HL-60/S4 (cell line): ENCODE data around the gene TMED6.
"Not testable (repeated sequence)": the region's sequence is repeated elsewhere in the genome, so short reads cannot be mapped to it uniquely, and the experiment has no call there.

Experiments used
- in situ Hi-C: fragments of 300-500 bp; cut with MboI; formaldehyde crosslinking; loops from 2 replicates; pipeline ENCODE4 v1.14.3; 2022; ENCODE audit warnings: low sequenced_read_pairs

TMED6 gene

DNA sequence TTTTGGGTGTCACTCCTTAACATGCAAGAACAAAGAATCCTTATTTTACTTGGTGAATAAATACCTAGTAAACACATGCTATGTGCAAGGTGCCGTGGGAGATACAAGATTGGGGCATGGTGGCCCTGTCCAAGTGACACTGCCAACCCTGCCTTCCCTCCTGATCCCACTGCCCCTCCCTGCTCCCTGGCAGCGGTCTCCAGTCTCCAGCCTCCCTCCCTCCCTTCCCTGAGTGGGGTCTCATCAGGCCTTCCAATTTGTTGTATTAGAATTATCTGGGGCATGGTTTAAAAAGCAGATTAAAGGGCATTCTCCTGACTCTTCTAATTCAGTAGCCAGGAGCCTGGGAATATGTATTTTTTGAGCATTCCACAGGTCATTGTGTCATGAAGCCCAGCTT is 12.5 kb upstream of the TMED6 start:
- in situ Hi-C loops, result no loop called here

DNA sequence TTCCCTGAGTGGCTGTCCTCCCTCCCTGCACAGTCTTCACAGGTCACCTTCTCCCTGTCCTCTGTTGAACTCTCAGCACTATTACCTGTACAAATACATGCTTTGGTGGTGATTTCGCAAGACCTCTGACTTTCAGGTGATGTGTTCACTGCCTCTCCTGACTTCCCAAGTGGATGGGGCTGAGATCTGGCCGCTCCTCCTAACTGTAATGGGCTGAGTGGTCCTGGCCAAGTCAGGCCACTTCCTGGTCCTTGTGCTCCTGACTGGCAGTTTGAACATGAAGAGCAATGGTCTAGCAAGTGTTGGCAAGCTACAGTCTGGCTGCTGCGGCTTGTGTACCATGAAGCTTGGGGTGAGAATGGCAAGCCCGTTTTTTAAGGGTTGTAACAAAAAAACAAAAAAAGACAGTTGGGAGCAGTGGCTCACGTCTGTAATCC is 11.7 kb upstream of the TMED6 start:
- in situ Hi-C loops, result no loop called here

DNA sequence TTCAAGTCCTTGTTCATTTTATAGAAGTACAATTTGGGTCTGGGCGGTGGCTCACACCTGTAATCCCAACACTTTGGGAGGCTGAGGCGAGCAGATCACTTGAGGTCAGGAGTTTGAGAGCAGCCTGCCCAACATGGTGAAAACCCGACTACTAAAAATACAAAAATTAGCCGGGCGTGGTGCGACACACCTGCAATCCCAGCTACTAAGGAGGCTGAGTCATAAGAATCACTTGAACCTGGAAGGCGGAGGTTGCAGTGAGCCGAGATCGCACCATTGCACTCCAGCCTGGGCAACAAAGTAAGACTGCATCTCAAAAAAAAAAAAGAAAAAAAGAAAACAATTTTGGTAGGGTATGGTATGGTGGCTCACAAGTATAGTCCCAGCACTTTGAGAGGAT is 8.5 kb upstream of the TMED6 start:
- in situ Hi-C loops, result not testable (repeated sequence)

DNA sequence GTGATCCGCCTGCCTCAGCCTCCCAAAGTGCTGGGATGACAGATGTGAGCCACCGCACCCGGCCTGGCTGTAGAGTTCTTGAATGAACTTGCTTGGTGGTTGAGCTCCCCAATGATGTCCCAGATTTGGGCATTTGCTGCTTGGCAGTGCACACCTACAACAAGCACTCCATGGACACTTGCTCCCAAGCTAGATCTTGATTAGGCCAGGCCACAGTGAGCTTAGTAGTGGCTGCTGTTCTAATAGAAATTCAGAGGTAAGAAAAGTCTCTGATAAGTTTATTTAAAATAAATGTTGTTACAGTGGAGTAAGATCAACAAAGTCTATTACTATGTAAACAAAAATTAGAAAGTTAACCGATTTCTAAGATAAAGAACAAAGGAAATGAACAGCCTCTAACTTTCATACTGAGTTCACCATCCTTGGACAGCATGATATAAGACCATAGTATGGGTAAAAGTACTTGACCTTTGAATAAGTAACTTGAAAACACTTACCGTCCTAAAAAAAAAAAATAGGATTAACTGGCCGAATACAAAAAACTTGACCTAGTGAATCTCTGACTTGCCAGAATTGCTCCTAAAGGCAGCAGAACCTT is 951 bp downstream of the TMED6 start:
- in situ Hi-C loops, result no loop called here

DNA sequence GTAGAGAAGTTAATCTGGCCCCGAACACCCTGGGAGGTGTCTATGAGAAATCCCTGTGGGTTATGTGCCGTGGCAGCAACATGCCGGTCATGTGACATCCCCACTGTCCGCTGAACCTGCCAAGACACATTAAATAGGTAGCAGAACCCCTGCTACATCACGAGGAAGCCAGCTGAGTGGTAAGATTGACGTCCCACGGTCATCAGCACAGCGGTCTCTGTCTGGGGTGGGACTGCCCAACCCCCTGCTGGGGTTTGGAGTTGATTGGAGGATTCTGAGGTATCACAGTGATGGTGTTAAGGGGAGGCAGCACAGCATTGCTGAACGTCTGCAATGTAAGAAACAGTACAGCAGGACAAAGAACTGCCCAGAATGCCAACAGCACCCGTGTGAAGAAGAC is 2.0 kb downstream of the TMED6 start:
- in situ Hi-C loops, result no loop called here

DNA sequence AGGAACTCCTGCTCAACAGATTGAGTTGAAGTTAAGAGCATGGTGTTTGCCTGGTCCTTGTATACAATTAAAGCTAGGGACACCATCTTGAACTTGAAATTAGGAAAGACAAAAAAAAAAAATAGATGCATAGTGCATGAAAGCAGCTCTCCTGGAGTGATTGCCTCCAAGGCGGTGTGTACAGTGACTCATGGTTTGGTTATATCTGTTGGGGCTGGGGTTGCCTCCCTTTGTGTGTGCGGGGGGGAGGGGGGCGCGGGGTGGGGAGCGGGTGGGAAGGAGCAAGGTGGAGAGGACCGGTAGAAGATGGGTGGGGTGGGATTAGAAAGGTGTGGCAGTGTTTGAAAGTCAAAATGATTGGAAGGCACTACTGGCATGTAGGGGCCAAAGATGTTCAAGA is 3.4 kb downstream of the TMED6 start:
- in situ Hi-C loops, result no loop called here

DNA sequence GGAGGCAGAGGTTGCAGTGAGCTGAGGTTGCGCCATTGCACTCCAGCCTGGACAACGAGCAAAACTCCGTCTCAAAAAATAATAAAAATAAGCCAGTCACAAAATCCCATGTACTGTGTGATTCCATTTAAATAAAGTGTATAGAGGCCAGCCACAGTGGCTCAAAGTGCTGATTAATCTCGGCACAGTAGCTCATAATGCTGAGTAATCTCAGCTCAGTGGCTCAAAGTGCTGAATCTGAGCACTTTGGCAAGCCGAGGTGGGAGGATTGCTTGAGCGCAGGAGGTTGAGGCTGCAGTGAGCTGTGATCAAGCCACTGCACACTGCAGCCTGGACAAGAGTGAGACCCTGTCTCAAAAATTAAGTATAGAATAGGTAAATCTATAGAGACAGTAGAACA is 4.9 kb downstream of the TMED6 start:
- in situ Hi-C loops, result no loop called here

DNA sequence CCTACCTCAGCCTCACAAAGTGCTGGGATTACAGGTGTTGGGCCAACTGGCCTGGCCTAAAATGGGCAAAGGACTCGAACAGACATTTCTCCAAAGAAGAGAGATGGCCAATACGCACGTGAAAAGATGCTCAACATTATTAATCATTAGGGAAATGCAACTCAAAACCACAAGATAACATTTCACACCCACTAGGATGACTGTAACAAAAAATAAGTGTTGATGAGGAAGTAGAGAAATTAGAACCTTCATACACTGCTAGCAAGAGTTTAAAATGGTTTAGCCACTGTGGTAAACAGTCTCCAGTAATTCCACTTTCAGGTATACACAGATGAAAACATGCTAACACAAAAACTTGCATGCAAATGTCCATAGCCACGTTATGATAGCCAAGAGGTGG is 5.7 kb downstream of the TMED6 start:
- in situ Hi-C loops, result no loop called here

DNA sequence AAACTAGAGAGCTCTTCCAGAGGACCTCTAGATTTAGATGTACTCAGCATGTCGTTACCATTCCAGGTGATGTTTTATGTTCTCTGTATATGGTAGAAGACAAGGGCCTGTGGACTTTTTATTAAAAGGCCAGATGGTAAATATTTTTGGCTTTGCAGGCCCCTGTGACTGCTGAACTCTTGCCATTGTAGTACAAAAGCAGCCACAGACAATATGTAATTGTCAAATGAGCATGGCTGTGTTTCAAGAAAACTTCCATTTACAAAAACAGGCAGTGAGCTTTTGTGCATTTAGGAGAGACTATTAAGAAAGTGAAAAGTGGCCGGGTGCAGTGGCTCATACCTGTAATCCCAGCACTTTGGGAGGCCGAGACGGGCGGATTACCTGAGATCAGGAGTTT is 7.4 kb downstream of the TMED6 start:
- in situ Hi-C loops, result no loop called here

DNA sequence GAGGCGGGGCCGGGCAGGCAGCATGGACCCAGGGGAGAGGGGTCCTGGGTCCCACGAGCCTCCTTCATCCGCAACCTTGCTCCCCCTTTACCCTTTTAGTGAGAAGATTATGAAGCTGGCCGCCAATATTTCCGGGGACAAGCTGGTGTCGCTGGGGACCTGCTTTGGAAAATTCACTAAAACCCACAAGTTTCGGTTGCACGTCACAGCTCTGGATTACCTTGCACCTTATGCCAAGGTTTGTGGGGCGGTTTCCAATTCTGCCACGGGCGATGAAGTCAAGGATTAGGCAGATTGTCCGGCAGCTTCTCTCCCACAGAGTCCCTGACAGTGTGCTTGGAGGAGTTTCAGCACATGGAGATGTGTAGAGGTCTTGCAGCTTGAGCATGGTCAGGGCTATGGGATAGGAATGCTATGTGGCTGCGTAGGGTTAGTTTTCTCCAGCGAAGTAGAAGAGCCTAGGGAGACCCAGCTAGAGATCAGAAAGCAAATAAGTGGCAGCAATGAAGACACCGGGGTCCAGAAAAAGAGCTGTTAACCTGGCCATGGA is 11.4 kb downstream of the TMED6 start:
- in situ Hi-C loops, result no loop called here

DNA sequence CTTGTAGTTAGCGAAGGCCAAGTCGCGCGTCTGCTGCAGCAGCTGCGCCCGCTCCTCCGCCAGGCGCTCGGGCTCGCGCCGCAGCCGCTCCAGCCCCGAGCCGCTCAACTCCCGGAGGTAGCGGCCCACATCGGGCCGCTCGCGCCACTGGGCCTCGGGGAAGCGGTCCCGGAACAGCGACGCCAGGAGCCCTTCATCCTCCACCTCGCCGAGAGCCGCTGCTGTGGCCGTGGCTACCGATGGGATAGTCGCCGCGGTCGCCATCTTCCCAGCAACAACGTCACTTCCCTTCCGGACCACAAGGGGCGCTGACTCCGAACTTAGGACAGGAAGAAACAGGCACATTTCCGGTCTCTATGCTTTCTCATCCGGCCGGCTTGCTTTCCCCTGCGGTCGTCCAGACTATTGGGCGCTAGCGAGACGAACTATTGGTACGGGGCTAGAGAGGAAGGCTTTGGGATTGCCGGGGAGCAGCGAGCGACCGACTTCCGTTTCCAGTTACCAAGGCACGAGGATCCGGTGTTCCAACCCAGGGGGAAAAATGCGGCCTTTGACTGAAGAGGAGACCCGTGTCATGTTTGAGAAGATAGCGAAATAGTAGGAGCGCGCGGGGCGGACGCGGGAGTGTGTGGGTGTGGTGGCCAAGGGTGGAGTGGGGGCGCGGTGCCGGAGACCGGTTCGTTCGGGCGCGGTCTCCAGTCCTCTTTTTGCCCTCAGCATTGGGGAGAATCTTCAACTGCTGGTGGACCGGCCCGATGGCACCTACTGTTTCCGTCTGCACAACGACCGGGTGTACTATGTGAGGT is 12.1 kb downstream of the TMED6 start, which contains the start of the genes COG8 and NIP7:
TSS of gene COG8 (minus strand) at position 276 of the 806 bp plus-strand sequence. CDS start at position 264, 12 bp downstream.
TSS of gene NIP7 (plus strand) at position 484 of the 806 bp plus-strand sequence. CDS start at position 542, 58 bp downstream.
- in situ Hi-C loops, result no loop called here

DNA sequence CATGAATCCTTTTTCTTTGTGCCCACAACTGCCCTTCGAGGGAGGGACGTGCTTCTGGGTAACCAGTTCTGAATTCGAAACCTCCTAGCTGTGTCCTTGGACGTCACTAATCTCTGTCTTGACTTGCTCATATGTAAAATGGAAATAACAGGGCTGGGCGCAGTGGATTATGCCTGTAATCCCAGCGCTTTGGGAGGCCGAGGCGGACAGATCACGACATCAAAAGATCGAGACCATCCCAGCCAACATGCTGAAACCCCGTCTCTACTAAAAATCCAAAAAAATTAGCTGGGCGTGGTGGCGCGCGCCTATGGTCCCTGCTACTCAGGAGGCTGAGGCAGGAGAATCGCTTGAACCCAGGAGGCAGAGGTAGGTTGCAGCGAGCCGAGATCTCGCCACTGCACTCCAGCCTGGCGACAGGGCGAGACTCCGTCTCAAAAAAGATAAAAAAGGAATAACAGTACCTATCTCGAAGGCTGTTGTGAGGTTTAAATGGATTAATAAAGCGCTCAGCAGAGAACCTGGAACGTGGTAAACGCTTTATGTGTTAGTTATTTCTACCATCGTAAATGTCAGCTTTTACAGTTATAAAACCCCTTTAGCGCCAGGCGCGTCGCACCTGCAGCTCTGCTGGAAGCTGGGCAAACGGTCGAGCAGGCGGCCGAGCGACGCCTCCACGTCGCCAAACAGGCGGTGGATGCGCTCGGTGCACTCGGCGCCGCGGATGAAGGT is 12.9 kb downstream of the TMED6 start:
- in situ Hi-C loops, result no loop called here

DNA sequence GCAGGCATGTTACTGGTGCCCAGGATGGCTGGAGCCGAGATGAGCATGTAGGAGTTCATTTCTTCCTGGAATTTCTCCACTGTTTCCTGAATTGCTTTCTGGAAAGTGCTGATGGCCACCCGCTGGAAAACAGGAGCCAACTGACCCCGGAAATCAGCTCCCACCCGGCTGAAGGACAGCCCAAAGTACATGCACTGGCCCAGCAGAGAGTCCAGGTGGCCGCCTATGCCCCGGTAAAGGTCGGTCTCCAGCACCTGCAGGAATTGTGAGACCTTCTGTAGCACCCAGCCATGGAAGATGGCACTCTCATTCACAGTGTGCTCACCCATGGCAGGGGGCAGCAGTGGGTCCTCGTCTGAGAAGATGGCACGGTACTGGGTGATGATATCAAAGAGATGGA is 16.9 kb downstream of the TMED6 start:
- in situ Hi-C loops, result no loop called here

DNA sequence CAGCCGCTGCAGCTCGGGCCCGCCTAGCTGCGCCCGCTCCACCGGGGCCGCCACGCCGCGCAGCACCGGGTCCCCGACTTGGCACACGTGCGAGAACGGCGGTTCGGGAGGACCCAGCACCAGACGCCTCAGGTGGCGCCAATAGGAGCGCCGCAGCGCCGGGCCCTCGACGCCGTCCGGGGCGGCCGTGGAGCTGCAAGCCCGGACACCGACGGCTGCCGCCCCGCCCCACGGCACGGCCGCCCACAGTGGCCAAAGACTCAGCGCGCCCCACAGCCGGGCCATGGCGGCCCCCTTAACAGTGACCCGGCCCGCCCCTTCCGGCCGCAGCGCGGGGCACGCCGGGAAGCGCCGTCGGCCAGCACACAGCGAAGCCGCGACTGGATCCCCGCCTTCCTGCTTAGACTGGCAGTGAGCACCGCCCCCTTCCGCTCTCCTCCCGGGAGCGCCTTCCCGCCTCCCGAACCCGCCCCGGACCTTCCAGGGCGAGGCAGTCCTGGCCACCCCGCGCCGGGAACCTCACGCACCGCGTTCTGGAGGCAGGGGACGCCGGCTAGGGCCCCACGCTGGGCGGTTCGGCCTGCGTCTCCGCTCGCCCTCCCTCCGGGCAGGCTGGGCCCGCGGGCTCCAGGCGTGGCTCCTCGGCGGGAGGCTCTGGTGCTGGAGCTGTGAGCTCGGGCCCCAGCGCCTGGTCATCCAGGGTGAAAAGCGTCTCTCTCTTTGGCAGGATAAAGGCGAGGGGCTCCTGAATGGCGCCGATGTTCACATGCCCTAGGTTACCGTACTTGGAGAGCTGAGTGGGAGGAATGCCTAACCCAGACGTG is 21.1 kb downstream of the TMED6 start, which contains the start of gene PDF:
TSS of gene PDF (minus strand) at position 303 of the 824 bp plus-strand sequence. CDS start at position 285, 18 bp downstream.
- in situ Hi-C loops, result no loop called here

DNA sequence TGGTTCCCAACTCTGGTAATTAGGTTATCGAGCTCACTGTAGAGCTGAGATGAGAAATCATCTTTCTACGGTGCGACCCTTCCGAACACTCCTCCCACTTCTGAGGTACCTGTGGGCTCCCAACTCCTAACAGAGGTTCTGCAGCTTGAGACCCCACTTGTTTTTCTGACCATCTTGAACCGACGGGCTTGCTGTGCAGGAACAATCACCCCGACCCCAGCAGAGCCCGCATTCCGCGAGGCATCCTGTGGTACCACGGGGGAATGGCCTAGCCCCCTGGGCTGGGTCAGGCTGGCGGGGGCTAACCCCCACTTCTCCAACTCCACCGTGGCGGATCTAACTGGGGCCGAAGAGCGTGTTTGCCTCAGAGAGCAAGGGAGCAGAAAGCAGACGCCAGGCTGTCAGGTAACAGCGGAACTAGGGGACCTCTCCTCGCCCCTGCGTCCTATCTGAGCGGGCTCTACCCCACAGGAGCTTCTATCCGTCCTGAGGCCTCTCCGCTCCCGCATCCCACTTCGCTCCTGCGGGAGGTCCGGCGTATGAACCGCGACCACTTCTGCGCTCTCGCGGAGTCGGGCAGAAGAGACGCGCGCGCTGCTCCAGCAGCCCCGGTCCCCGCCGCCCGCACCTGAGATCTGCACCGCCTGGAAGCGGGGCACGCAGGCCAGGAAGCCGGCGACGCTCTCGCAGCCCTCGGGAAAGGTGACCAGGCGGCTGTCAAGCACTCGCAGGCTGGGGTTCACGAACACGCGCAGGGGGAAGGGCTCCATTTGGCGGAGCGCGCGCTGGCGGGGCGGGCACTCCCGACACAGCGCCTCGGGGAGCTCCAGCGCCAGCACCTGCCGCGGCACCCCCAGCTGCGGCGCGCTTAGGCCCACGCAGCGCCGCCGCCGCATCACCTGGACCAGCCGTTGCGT is 22.0 kb downstream of the TMED6 start:
- in situ Hi-C loops, result no loop called here

DNA sequence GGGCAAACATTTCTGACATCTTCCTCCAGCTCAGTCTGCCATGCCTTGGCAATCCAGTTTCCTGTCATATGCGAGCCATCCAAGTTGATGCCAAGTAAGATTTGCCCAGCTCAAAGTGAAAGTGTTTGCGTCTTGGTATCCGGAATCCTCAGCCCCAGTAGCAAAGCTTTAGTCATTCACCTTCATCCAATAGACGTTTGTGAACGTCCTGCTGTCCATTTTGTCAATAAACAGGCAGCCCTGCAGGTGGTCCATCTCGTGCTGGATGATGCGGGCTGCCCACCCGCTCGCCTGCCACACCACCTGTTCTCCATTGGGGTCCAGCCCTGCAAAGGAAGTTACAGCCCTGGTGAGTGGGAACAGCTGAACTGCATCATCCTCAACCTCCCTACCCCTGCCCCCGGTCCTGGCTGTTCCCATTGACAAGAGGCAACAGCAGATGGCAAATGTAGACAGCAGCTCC is 22.7 kb downstream of the TMED6 start:
- in situ Hi-C loops, result no loop called here

DNA sequence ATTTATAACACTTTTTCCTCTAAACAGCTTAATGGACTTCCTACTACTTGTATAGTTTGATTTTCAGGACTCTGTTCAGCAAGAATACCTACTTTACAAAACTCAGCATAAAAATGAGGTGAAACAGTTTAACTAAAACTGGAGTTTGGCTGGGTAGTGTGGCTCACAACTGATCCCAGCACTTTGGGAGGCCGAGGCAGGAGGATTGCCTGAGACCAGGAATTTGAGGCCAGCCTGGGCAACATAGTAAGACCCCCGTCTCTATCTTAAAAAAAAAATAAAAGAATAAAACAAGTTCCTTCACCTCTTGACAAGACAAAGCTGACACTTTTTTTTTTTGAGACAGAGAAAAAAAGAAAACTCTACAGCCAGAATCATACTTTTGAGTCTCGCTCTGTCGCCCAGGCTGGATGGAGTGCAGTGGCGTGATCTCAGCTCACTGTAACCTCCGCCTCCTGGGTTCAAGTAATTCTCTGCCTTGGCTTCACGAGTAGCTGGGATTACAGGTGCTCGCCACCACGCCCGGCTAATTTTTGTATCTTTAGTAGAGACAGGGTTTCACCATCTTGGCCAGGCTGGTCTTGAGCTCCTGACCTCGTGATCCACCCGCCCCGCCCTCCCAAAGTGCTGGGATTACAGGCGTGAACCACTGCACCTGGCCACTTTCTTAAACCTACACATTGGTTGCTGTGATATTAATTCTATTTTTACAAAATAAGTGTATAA is 23.8 kb downstream of the TMED6 start:
- in situ Hi-C loops, result no loop called here

DNA sequence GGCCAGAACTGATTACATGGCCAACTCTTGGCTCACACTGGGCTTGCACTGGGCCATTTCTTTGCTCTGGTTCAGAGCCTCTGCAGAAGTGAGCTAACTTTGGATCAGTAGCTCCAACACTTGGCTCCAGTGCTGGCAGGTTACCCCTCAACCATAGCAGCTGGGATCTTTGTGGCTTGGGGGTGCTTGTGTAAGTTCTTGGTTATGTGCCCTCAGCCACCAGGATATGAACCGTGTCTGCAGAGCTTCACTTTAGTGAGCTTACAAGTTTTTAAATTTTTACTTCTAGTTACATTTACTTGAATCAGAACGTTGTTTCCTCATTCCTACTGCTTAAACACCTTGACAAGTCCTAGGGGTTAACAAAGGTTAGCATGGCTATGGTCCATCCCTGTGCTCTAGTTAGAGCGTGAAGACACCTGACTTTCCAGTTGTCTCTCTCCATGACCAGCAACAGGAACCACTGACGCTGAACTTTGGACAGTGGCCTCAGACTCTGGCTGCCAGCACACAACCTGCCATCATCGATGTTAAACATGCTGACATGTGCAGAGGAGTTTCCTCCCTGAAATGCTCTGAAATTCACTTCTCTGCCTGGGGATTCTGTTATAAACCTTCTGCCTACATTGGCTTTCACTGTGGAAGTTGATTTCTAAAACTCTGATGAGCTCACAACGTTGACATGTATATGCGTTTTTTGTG is 25.3 kb downstream of the TMED6 start:
- in situ Hi-C loops, result no loop called here
